ENCODE data around the gene IL1A.
A peak's percentile ranks its signal among the peaks of the same experiment; 100 is the strongest.

The IL1A gene

GRCh38 chr2:112792419-112792818 is 8.1 kb upstream of the IL1A start:
- no peak for DNase-seq (ENCODE audit: low spot score)

- no peak for DNase-seq (ENCODE audit: low spot score)
Observed at GRCh38 chr2:112791693-112792230, 7.5 kb upstream of the IL1A start.

GRCh38 chr2:112791019-112791418 is 6.7 kb upstream of the IL1A start:
- DNase-seq (ENCODE audit: low spot score): no peak

GRCh38 chr2:112790305-112790704 is 6.0 kb upstream of the IL1A start:
- no peak for DNase-seq (ENCODE audit: low spot score)

GRCh38 chr2:112789186-112789585 is 4.9 kb upstream of the IL1A start:
- DNase-seq (ENCODE audit: low spot score): no peak

GRCh38 chr2:112788653-112789052 is 4.4 kb upstream of the IL1A start:
- no peak for DNase-seq (ENCODE audit: low spot score)

- DNase-seq (ENCODE audit: low spot score): no peak
Observed at GRCh38 chr2:112787729-112788393, 3.6 kb upstream of the IL1A start.

GRCh38 chr2:112787294-112787693 is 3.0 kb upstream of the IL1A start:
- no peak for DNase-seq (ENCODE audit: low spot score)

- DNase-seq (ENCODE audit: low spot score): no peak
Observed at GRCh38 chr2:112783187-112783714, 1.0 kb downstream of the IL1A start.

- no peak for DNase-seq (ENCODE audit: low spot score)
Observed at GRCh38 chr2:112782234-112782799, 2.0 kb downstream of the IL1A start.

- DNase-seq (ENCODE audit: low spot score): no peak
Observed at GRCh38 chr2:112779598-112779997, 4.7 kb downstream of the IL1A start.

GRCh38 chr2:112777036-112777435 is 7.3 kb downstream of the IL1A start:
- DNase-seq (ENCODE audit: low spot score): no peak

GRCh38 chr2:112776113-112776512 is 8.2 kb downstream of the IL1A start:
- no peak for DNase-seq (ENCODE audit: low spot score)

GRCh38 chr2:112774536-112775285 is 9.6 kb downstream of the IL1A start:
- DNase-seq (ENCODE audit: low spot score): no peak

GRCh38 chr2:112773556-112773955 is 10.7 kb downstream of the IL1A start:
- no peak for DNase-seq (ENCODE audit: low spot score)

GRCh38 chr2:112772911-112773475 is 11.3 kb downstream of the IL1A start:
- DNase-seq (ENCODE audit: low spot score): no peak

GRCh38 chr2:112772322-112772721 is 12.0 kb downstream of the IL1A start:
- peak; percentile 43 for DNase-seq (ENCODE audit: low spot score)

GRCh38 chr2:112768432-112768831 is 15.9 kb downstream of the IL1A start:
- DNase-seq (ENCODE audit: low spot score): no peak

GRCh38 chr2:112767693-112768330 is 16.5 kb downstream of the IL1A start:
- no peak for DNase-seq (ENCODE audit: low spot score)

GRCh38 chr2:112765251-112765650 is 19.0 kb downstream of the IL1A start:
- no peak for DNase-seq (ENCODE audit: low spot score)

GRCh38 chr2:112764071-112765044 is 19.9 kb downstream of the IL1A start, which contains the start of gene CKAP2L:
Gene CKAP2L, minus strand, starts transcription at chr2:112764609. Its CDS starts 11 bp downstream, at chr2:112764598.
- DNase-seq (ENCODE audit: low spot score): peak; percentile 99
